Measurements from ENCODE around the gene P4HA2. TPM values are rescaled to one million over a fixed set of nuclear protein-coding genes. Genes with fewer than 3 reads are reported as not detected.

P4HA2 gene
- total and polyA plus RNA-seq, 2 experiments from 2014 or later = 5.9 to 8.0 TPM

- no peak for TF ChIP-seq ZNF462 (CRISPR knock-in tag; IDR thresholded peaks at IDR 0.05)
These were observed 3.8 kb downstream of the P4HA2 start (continued) for GRCh38 chr5:132223861-132224260.

- DNase-seq (ENCODE audit: low spot score) = no peak
- Mint-ChIP-seq H3K4me3 (no peak overlapping the region), H3K36me3 (ENCODE audit: low read depth) (no peaks in the 10 kb centered on the region), H3K27ac (no peak overlapping the region), H3K27me3 (ENCODE audit: insufficient read depth, low read depth, poor library complexity) (peaks cover 20% of the 10 kb centered on the region), H3K9me3 (no peaks in the 10 kb centered on the region), H3K4me1 (peaks cover 10% of the 10 kb centered on the region)
- Histone ChIP-seq H2AFZ (no peak overlapping the region), H3K36me3 (ENCODE audit: insufficient read depth) (no peaks in the 10 kb centered on the region), H4K20me1 (replicated peaks; ENCODE audit: insufficient read depth) (no peaks in the 10 kb centered on the region), H3K27me3 (ENCODE audit: insufficient read depth) (peaks cover 17% of the 10 kb centered on the region), H3K9me2 (ENCODE audit: insufficient read depth) (no peaks in the 10 kb centered on the region), H3K27ac (ENCODE audit: low read depth) (no peak overlapping the region), H3K4me1 (ENCODE audit: insufficient read depth) (no peaks in the 10 kb centered on the region), H3K4me3 (no peak overlapping the region), H3F3A (replicated peaks; ENCODE audit: low read depth) (no peaks in the 10 kb centered on the region), H3K79me2 (replicated peaks; ENCODE audit: insufficient read depth) (no peaks in the 10 kb centered on the region), H3K4me2 (no peak overlapping the region)
- ATAC-seq = no peak
- TF ChIP-seq POLR2AphosphoS5 (IDR thresholded peaks at IDR 0.05; ENCODE audit: low read depth) = no peak
- no peak for TF ChIP-seq ZNF114 (CRISPR knock-in tag; IDR thresholded peaks at IDR 0.05)
- TF ChIP-seq JUNB (IDR thresholded peaks at IDR 0.05; ENCODE audit: unreplicated experiment) = no peak
- no peak for TF ChIP-seq ETS1 (IDR thresholded peaks at IDR 0.05)
- TF ChIP-seq EZH2phosphoT487 (IDR thresholded peaks at IDR 0.05; ENCODE audit: unreplicated experiment) = no peak
- no peak for TF ChIP-seq ZNF331 (CRISPR knock-in tag; IDR thresholded peaks at IDR 0.05; ENCODE audit: low read depth)
- TF ChIP-seq CTCF (conservative IDR thresholded peaks at IDR 0.05; ENCODE audit: low read depth in 2 of 2) = no peak
These were observed 5.0 kb downstream of the P4HA2 start for GRCh38 chr5:132222649-132223038.

Data from GM23338 (cell line).